Activated gamma-delta T cell treated with anti-CD3 and anti-CD28 coated beads, Interleukin-2, amount 50 U/mL, for 16 hours (primary cell): ENCODE measurements around the gene BPIFB3.
"Not testable (repeated sequence)": the region's sequence is repeated elsewhere in the genome, so short reads cannot be mapped to it uniquely, and the experiment has no call there.

Source experiments
- DNase-seq: peaks from one replicate; pipeline ENCODE4 v3.0.0-alpha.2; 2020; ENCODE audit warnings: low read depth

The BPIFB3 gene

GRCh38 chr20:33091693-33092092, 38.0 kb downstream of the BPIFB3 start:
- no peak for DNase-seq

- DNase-seq: no peak
Observed at GRCh38 chr20:33092361-33092760, 38.7 kb downstream of the BPIFB3 start.

DNA sequence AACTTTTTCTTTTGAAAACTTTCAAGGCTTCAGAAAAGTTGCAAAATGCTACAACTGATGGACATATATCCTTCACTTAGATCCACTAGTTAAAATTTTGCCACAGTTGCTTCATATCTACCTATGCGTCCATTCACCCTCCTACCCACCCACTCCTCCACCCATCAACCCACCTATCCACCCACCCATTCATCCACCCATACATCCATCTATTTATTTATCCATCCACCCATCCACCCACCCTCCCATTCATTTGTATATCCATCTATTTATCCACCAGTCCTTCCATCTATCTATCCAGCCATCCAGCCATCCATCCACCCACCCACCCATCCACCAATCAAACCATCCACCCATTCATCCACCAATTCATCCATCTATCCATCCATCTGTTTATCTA, 39.4 kb downstream of the BPIFB3 start:
- no peak for DNase-seq

DNA sequence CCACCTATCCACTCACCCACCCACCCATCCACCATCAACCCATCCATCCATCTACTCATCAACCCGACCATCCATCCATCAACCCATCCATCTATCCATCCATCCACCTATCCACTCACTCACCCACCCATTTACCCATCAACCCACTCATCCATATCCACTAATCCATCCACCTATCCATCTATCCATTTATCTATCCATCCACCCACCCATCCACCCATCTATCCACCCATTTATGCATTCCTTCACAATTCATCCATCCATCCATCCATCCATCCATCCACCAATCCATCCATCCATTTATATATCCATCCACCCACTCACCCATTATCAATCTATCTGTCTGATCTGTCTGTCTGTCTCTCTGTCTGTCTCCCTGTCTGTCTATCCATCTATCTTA, 39.9 kb downstream of the BPIFB3 start:
- no peak for DNase-seq

DNA sequence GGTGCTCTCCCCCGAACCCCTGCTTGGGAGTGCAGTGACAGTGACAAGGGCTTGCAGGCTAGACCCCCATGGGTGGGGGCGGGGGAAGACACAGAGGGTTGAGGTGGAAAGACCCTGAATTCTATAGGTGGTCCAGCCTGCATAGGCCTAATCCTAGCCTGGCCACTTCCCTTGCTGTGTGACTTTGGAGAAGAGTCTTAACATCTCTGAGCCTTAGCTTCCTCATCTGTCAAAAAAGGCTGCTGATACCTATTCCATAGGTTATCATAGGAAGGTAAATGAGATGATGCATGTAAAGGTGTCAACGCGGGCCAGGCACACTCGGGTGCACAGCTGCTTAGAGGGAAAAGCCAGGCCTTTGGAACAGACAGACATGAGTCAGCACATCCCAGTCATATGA, 41.5 kb downstream of the BPIFB3 start:
- DNase-seq: no peak

DNA sequence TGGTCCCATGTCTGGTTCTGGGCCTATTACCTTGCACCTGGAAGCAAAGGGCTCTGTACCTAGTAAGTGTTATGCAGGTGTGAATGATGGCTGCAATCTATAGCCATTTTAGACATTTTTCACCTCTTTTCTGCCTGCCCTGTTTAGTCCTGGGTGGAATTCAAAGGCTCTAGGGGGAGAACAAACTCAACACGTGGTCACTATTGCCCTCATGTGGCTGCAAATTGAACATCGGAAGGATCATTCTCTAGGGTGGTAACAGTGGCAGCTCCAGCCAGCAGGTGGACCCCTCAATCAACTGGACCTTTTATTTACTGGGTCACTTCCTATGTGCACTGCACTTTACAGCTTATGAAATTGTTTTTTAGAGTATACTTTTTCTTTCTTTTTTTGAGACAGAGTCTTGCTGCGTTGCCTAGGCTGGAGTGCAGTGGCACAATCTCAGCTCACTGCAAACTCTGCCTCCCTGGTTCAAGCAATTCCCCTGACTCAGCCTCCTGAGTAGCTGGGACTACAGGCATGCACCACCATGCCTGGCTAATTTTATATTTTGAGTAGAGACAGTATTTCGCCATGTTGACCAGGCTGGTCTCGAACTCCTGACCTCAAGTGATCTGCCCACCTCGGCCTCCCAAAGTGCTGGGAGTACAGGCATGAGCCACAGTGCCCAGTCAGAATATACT, 42.3 kb downstream of the BPIFB3 start:
- peak; percentile 14 for DNase-seq

- no peak for DNase-seq
Observed at GRCh38 chr20:33097001-33097400, 43.3 kb downstream of the BPIFB3 start.

DNA sequence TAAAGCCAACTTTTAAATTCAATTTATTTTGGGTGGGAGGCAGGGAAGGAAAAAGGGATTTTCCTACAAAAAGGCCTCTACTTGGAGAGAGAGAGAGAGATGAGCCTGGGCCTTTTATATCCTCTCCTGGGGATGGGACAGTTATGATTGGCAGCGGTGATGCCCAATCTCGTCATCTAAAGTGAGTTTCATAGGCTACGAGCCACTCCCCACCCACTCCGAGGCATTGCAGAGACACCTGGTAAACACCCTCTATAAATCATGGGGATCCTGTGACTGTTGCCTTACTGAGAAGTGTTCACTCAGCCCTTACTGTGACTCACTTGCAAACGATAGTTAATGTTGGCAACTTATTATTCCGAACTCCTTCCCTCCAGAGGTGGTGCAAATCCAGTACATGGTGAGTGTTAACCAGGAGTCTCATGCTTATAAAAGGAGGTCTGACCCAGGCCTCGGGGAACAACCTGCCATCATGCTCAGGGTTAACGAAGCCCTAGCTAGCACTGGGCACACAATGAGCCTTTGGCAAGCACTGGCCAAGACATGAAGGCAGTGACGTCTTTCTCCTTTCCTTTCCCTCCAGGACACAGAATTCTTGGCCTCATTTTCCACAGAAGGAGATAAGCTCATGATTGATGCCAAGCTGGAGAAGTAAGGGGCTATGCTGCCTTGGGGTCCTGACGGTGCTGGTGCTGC, 46.3 kb downstream of the BPIFB3 start:
- DNase-seq: no peak

DNA sequence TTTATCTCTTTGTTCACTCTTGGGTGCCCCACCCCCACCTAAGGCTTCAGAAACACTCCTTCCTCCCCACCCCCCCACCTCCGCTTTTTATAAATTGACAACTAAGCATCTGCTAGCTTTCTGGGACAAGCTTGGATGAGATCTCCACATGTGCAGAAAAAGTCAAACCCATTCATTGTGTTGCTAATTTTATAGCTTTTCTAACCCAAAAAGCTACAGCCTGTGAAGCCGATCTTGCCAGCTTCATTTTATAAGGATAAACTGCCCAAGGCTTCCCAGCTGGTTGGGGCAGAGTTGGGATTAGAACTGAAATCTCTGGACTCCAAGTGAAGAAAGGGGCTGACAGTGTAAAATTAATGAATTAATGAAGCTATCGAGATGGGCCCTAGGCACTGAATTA, 49.9 kb downstream of the BPIFB3 start:
- no peak for DNase-seq

DNA sequence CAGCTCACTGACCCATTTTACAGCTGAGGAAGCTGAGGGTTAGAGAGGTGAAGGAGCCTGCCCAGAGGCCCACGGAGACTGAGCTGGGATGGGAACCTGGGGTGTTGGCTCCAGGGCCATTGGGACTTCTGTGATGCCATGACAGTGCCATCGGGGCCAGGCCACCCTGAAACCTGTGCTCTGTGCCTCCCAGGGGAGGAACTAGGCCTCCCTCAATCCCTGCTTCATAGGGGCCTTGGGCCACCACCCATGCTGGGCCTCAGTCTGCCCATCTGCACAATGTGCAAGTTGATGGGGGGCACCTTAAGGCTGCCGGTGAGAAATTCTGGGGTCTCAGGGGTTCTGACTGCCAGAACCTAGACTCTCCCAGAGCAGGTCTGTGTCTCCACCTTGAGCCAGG, 50.6 kb downstream of the BPIFB3 start:
- DNase-seq: no peak

- DNase-seq: no peak
Observed at GRCh38 chr20:33105316-33105924, 51.7 kb downstream of the BPIFB3 start.

DNA sequence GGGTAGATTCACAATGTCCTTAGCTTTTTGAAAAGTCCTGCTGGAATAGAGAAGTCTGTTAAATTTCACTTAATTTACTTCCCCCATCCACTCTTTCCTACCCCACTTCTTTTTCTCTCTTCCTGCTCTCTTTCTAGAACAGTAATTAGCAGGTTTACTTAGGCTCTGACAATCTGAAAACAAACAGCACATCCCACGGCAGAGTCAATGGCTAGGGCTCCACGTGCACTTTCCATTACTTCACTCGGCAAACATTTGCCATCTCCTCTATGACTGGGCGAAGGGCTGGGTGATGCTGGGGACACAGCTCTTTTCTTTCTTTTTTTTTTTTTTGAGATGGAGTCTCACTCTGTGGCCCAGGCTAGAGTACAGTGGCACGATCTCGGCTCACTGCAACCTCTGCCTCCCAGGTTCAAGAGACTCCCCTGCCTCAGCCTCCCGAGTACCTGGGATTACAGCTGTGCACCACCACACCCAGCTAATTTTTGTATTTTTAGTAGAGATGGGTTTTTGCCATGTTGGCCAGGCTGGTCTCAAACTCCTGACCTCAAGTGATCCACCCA, 52.4 kb downstream of the BPIFB3 start:
- DNase-seq: not testable (repeated sequence)

DNA sequence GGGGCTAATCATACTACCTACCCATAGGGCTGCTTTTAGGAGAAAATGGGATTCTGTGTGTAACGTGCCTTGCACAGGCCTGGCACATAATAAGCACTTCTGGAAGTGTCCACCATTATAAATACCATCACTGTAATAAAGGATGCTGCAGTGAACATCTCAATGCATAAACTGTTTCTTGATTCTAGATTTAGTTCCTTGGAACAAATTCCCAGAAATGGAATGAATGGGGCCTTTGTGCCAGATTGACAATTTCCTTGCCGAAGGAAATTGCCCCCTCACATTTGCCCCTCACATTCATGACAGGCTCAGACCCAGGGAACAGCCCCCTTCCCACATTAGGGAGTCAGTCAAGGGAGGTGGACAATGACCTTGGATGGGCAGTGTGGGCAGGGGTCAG, 55.0 kb downstream of the BPIFB3 start:
- no peak for DNase-seq

GRCh38 chr20:33110147-33110825, 56.6 kb downstream of the BPIFB3 start:
- no peak for DNase-seq

DNA sequence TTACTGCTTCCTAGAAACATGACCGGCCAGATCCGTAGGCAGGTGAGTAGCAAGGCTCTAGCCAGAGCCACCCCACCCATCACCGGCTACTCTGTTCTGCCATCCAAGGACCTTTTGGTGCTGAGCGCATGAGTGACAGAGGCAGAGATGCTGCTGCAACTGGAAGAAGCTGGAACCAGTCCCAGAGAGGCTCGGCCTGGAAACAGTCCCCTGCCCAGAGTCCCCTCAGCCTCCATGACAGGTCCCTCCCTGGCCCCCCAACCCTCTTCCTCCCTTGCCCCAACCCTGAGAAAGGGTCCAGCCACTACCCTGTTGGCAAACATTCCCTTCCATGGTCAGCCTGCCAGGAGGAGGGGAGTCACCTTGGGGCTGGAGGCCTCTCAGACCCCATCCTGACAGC, 57.6 kb downstream of the BPIFB3 start:
- DNase-seq: no peak

GRCh38 chr20:33112547-33113386, 59.1 kb downstream of the BPIFB3 start:
- DNase-seq: no peak

DNA sequence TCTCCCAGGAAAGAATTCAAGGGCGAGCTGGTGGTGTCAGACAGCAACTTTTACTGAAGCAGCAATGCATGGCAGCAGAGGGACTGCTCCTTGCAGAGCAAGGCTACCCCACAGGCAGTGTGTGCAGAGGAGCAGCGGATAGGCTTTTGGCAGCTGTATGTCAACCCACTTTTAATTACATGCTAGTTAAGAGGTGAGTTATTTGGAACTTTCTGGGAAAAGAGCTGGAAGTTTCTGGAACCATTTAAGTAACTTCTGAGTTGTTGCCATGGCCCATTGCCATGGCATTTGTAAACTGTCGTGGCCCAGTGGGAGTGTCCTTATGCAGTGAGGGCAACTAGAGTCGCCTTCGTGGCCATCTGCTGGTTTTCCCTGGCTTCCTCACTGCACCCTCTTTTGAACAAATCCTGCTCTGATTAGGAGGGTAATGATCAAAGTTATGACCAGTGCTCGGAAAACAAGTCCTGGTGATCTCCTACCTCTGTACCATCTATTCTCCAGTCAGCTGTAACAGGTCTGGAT, 59.7 kb downstream of the BPIFB3 start:
- no peak for DNase-seq

DNA sequence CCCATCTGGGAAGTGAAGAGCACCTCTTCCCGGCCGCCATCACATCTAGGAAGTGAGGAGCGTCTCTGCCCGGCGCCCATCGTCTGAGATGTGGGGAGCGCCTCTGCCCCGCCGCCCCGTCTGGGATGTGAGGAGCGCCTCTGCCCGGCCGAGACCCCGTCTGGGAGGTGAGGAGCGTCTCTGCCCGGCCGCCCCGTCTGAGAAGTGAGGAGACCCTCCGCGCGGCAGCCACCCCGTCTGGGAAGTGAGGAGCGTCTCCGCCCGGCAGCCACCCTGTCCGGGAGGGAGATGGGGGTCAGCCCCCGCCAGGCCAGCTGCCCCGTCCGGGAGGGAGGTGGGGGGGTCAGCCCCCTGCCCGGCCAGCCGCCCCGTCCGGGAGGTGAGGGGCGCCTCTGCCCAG, 61.8 kb downstream of the BPIFB3 start:
- not testable (repeated sequence) for DNase-seq

DNA sequence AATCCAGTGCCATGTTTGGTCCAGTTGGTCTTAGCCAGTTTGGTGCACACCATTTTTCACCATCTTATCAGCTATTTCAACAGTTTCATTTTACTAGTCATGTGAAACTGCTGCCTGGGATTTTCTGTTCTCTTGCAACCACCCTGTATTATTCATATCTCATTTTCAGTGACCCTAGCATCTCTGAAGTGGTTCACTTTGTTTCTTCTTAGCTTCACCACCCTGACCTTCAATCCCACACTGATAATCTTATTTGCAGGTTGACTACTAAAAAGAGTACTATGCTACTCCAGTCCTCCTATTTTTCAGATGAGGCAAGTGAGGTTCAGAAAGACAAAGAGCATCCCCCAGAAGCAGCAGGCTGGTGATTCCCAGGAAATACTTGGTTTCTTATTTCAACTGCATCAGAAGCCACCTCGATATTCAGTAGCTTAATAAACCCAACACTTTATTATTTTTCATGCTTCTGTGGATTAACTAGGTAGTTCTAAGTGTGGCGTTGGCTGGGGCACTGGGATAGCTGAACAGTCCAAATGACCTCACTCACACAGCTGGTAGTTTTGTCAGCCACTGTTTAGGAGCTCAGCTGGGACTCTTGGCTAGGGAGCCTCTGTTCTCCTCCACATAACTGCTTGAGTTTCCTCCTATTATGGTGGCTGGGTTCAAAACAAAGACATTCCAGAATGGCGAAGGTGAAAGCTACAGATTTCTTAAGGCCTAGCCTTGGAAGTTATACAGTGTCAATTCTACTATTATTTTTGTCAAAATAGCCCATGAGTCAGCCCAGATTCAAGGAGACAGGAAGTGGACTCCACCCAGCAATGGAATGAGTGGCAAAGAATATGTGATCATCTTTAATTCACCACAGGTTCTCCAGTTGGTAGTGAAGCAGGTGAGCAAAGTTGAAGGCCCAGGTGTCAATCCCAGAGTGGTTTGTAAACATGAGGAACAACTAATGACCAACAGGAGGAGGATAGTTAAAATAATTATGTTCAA, 66.3 kb downstream of the BPIFB3 start:
- DNase-seq: no peak

- DNase-seq: no peak
Observed at GRCh38 chr20:33120934-33121333, 67.2 kb downstream of the BPIFB3 start.
